HFFc6 (cell line): Measurements from ENCODE around the gene IRF6. TPM values are rescaled to one million over a fixed set of nuclear protein-coding genes. Genes with fewer than 3 reads are reported as not detected.
A peak's percentile ranks its signal among the peaks of the same experiment; 100 is the strongest.

Experiments
- DNase-seq: peaks from one replicate; pipeline ENCODE4 v3.0.0-alpha.2; 2018
- H3K27ac Mint-ChIP-seq: 2 replicates; pipeline ENCODE4 v1.8.0; 2020; ENCODE audit warnings: mild to moderate bottlenecking, mixed read lengths
- H3K27me3 Mint-ChIP-seq: 2 replicates; pipeline ENCODE4 v1.8.0; 2021; ENCODE audit warnings: mild to moderate bottlenecking, moderate library complexity, mixed read lengths; ENCODE audit not compliant: insufficient read depth
- H3K36me3 Mint-ChIP-seq: 2 replicates; pipeline ENCODE4 v1.8.0; 2021; ENCODE audit warnings: low read depth, mixed read lengths
- H3K4me1 Mint-ChIP-seq: 2 replicates; pipeline ENCODE4 v1.8.0; 2020; ENCODE audit warnings: low read depth, mixed read lengths
- H3K4me3 Mint-ChIP-seq: 2 replicates; pipeline ENCODE4 v1.8.0; 2020; ENCODE audit warnings: mild to moderate bottlenecking, moderate library complexity, mixed read lengths
- H3K9me3 Mint-ChIP-seq: 2 replicates; pipeline ENCODE4 v1.8.0; 2020; ENCODE audit warnings: mild to moderate bottlenecking, mixed read lengths
- CTCF ChIP-seq: fragments of 200-600 bp; sonication (generic); IDR thresholded peaks from 2 replicates; pipeline ENCODE4 v1.5.0; 2021; ENCODE audit warnings: antibody characterized with exemption, mild to moderate bottlenecking
- total RNA-seq, 6 experiments: library from RNA; stranded (reverse); fragmentation: NEBNext Ultra II Directional; extraction: Animal tissue kit (Norgen Biotek cat#: 25700); gene quantifications; 2 replicates in 1 of 6; 3 replicates in 5 of 6; pipeline ENCODE4 v1.2.3, GENCODE V29; 2021

Gene IRF6
- total RNA-seq, 6 experiments from 2014 or later: 0.14 to 3.2 (median 0.28) TPM

DNA sequence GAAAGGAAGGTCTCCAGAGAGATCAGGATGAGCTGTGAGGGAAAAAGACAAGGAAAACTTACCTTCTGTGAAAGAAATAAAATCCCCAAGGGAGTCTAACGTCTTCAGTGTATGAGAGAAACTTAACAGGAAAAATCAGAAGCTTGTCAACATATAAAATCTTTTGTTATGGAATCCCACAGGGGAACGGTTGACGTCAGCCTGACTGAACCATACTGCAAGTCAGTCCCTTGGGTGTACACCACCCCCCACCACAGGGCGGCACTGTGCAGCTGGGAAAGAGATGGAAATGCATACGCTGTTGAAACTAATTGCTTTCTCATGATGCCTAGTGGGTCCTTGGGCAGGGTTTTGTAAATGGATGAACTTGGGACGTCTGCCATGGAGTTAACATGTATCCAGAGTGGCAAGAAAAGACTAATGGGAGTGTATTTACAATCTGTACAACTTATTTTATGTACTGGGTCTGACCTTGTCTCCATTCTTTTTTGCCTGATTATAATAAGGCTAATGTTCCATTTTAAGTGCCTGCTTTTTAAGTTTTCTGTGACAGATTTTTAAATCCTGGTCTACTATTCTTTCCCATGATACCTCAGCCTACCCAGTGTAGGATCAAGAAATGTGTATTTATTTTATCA lies 44.5 kb upstream of the IRF6 start:
- Mint-ChIP-seq H3K27me3 (no peaks in the 10 kb centered on the region), H3K4me1 (peaks cover 50% of the 10 kb centered on the region), H3K27ac (peak overlapping the region; percentile 60), H3K4me3 (no peak overlapping the region), H3K36me3 (peaks cover 58% of the 10 kb centered on the region), H3K9me3 (no peaks in the 10 kb centered on the region)
- DNase-seq: peak; percentile 62
- TF ChIP-seq CTCF: peak; percentile 90

DNA sequence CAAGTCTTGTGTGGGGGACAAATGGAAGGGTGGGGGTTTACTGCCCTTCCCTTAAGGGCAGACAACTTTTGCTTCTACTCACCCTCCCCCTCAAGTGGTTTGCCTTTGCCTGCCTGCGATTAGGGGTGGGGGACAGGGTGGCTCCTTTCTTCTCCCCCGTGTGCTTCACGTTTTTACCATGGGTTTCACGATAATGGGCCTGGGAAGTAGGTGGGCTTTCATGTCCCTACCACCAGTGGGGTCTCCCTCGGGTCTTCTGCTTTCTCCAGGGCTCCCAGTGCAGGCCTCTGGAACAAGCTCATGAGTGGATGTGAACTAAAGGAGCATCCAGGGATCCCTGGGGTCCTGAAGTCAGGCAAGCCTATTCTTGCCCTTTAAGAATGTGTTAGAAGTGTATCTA lies 43.4 kb upstream of the IRF6 start:
- H3K36me3 Mint-ChIP-seq: peaks cover 57% of the 10 kb centered on the region
- peaks cover 57% of the 10 kb centered on the region for H3K4me1 Mint-ChIP-seq
- no peaks in the 10 kb centered on the region for H3K27me3 Mint-ChIP-seq
- TF ChIP-seq CTCF: no peak
- no peaks in the 10 kb centered on the region for H3K9me3 Mint-ChIP-seq
- H3K4me3 Mint-ChIP-seq: no peak overlapping the region
- no peak for DNase-seq
- peak overlapping the region; percentile 60; the same call in 1 of the 2 replicates for H3K27ac Mint-ChIP-seq

DNA sequence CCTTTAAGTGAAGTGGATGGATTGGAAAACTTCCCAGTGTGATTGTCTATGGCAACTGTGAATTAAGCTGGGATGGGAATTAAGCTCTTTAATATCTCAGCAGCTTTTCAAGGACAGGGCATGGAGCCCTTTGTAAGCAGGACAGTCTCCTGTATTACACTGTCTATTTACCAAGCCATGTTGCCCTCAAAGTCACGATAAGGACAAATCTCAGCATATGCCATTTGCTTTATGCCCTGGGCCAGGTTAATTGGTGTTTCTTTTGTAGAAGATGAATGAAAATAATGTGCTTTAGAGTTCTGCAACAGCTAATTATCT lies 39.4 kb upstream of the IRF6 start:
- H3K36me3 Mint-ChIP-seq: peaks cover 72% of the 10 kb centered on the region
- peak overlapping the region; percentile 47 for H3K27ac Mint-ChIP-seq
- H3K4me1 Mint-ChIP-seq: peaks cover 83% of the 10 kb centered on the region
- no peaks in the 10 kb centered on the region for H3K9me3 Mint-ChIP-seq
- H3K27me3 Mint-ChIP-seq: no peaks in the 10 kb centered on the region
- H3K4me3 Mint-ChIP-seq: no peak overlapping the region
- no peak for DNase-seq
- no peak for TF ChIP-seq CTCF

DNA sequence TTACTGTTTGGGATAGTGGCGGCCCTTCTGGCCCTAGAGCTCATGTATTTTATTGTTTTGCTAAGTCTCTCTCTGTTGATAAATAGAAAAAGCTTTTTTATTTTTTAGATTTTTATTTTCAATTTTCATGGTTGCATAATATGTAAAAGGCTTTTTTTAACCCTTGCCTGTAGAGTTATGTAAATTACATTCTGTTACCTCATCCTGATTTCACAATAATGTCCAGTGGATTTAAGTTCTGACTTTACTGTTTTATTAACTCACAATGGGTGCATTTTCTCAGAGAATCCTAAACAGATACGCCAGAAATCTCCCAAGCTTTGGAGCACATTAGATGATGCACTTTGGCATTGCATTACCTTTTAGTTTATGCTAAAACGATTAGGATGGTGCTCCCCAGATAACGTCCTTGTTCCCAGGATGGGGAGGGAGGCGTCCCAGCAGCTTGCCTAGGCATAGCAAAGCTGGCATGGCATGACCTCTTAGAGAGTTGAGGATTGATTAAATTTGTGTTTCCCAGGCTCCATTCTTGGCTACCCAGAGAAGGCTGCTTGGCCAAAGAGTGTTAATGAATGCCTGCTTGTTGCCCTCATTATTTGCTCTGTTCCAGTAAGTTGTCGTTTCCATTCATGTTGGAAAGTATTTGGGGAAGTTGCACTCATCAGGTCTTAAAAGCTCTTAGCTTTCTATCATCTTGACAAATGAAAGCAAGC lies 38.9 kb upstream of the IRF6 start:
- H3K4me1 Mint-ChIP-seq: peaks cover 83% of the 10 kb centered on the region
- no peaks in the 10 kb centered on the region for H3K27me3 Mint-ChIP-seq
- peaks cover 74% of the 10 kb centered on the region for H3K36me3 Mint-ChIP-seq
- DNase-seq: no peak
- peak overlapping the region; percentile 47 for H3K27ac Mint-ChIP-seq
- TF ChIP-seq CTCF: no peak
- no peaks in the 10 kb centered on the region for H3K9me3 Mint-ChIP-seq
- no peak overlapping the region for H3K4me3 Mint-ChIP-seq

DNA sequence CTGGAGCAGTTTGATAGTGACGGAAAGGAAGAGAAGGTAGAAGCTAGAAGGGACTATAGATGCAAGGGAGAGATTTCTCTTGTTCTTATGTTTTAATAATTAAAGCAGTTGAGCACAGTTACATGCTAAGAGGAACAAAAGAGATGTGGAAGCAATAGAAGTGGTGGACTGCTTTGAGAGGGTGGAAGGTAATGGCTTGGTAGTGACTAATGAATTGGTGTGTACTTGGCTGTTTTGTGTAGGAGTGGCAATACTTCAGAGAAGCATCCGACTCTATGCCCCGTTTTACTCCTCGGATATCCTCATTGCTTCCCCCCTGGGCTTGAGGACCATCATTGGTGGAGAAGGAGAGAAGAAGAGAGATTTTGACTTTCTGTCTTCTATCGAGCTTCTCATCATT lies 34.7 kb upstream of the IRF6 start:
- Mint-ChIP-seq H3K4me1 (peaks cover 92% of the 10 kb centered on the region), H3K27ac (peak overlapping the region; percentile 96), H3K9me3 (no peaks in the 10 kb centered on the region), H3K4me3 (peak overlapping the region; percentile 73), H3K36me3 (peaks cover 80% of the 10 kb centered on the region), H3K27me3 (no peaks in the 10 kb centered on the region)
- DNase-seq: no peak
- TF ChIP-seq CTCF: no peak
